SU-DHL-6 (cell line): Measurements from ENCODE around the gene PIGL.
A peak's percentile ranks its signal among the peaks of the same experiment; 100 is the strongest.

Source experiments
- H2AFZ ChIP-seq: fragments of 200-600 bp; sonication (generic); 2 replicates; pipeline ENCODE4 v1.6.1; 2014; ENCODE audit warnings: low read depth, mild to moderate bottlenecking, moderate library complexity, mixed read lengths, antibody characterized with exemption, low read length; ENCODE audit not compliant: severe bottlenecking
- H3F3A ChIP-seq: fragments of 200-600 bp; shearing (Covaris generic); 2 replicates; pipeline ENCODE4 v1.6.0; 2016; ENCODE audit warnings: antibody characterized with exemption, mild to moderate bottlenecking; ENCODE audit not compliant: insufficient read depth
- H3K27ac ChIP-seq: fragments of 200-600 bp; sonication (generic); 2 replicates; pipeline ENCODE4 v1.5.1; 2016; ENCODE audit warnings: low read depth, mild to moderate bottlenecking, low read length, moderate library complexity, mixed read lengths
- H3K27me3 ChIP-seq: fragments of 200-600 bp; sonication (generic), shearing (Covaris generic); 2 replicates; pipeline ENCODE4 v1.6.0; 2014; ENCODE audit warnings: mild to moderate bottlenecking, low read length
- H3K36me3 ChIP-seq: fragments of 200-600 bp; sonication (generic); 2 replicates; pipeline ENCODE4 v1.6.1; 2014; ENCODE audit warnings: mild to moderate bottlenecking, low read length, mixed read lengths
- H3K4me2 ChIP-seq: fragments of 300-600, 200-600 bp; shearing (Covaris generic), sonication (generic); 2 replicates; pipeline ENCODE4 v1.6.0; 2014; ENCODE audit warnings: low read length, low read depth, mild to moderate bottlenecking; ENCODE audit not compliant: poor library complexity, severe bottlenecking
- H3K4me3 ChIP-seq: fragments of 200-600 bp; sonication (generic); 2 replicates; pipeline ENCODE4 v1.5.1; 2014; ENCODE audit warnings: antibody characterized with exemption, low read length, mild to moderate bottlenecking, mixed read lengths; ENCODE audit not compliant: insufficient read depth, poor library complexity, severe bottlenecking
- H3K79me2 ChIP-seq: fragments of 200-600 bp; sonication (generic); 2 replicates; pipeline ENCODE4 v1.6.1; 2014; ENCODE audit warnings: mild to moderate bottlenecking, low read length, moderate library complexity; ENCODE audit not compliant: insufficient read depth
- H3K9ac ChIP-seq: fragments of 200-600 bp; sonication (generic); 2 replicates; pipeline ENCODE4 v1.7.0; 2014; ENCODE audit warnings: mild to moderate bottlenecking, low read length
- H3K9me2 ChIP-seq: fragments of 200-600 bp; sonication (generic); replicated peaks from 2 replicates; pipeline ENCODE4 v1.6.1; 2014; ENCODE audit warnings: low read length; ENCODE audit not compliant: insufficient read depth
- H3K9me3 ChIP-seq: fragments of 200-600 bp; sonication (generic); 2 replicates; pipeline ENCODE4 v1.6.1; 2014; ENCODE audit warnings: low read length, mixed read lengths; ENCODE audit not compliant: insufficient read depth
- H4K20me1 ChIP-seq: fragments of 200-600 bp; sonication (generic); 2 replicates; pipeline ENCODE4 v1.6.1; 2014; ENCODE audit warnings: low read depth, mild to moderate bottlenecking, antibody characterized with exemption, low read length, moderate library complexity, mixed read lengths
- CTCF ChIP-seq: fragments of 200-600 bp; sonication (generic); IDR thresholded peaks from one replicate; pipeline ENCODE4 v1.5.1; 2017; ENCODE audit warnings: antibody characterized with exemption, mild to moderate bottlenecking, low read length, moderate library complexity; ENCODE audit not compliant: insufficient read depth, poor library complexity, severe bottlenecking
- EZH2phosphoT487 ChIP-seq: fragments of 200-600 bp; sonication (generic), shearing (Covaris generic); conservative IDR thresholded peaks from 2 replicates; pipeline ENCODE4 v1.6.1; 2018; ENCODE audit warnings: mild to moderate bottlenecking, antibody characterized with exemption, low read length, moderate library complexity, mixed read lengths

PIGL gene

GRCh38 chr17:16351831-16352230 is 134.8 kb downstream of the PIGL start:
- H3K27ac ChIP-seq, result peak overlapping the region; percentile 50
- no peaks in the 10 kb centered on the region for H4K20me1 ChIP-seq
- H3K4me2 ChIP-seq, result peak overlapping the region; percentile 93
- peaks cover 18% of the 10 kb centered on the region; the same call in 1 of the 2 replicates for H3K36me3 ChIP-seq
- H2AFZ ChIP-seq, result peak overlapping the region; percentile 79
- H3K4me3 ChIP-seq, result peak overlapping the region; percentile 73
- H3K9ac ChIP-seq, result peak overlapping the region; percentile 81
- no peaks in the 10 kb centered on the region for H3K27me3 ChIP-seq
- no peaks in the 10 kb centered on the region for H3K9me3 ChIP-seq
- H3F3A ChIP-seq, result peaks cover 22% of the 10 kb centered on the region
- H3K9me2 ChIP-seq, result no peaks in the 10 kb centered on the region
- H3K79me2 ChIP-seq, result peaks cover 27% of the 10 kb centered on the region
- no peak for TF ChIP-seq EZH2phosphoT487
- TF ChIP-seq CTCF, result no peak

GRCh38 chr17:16352303-16352666 is 135.3 kb downstream of the PIGL start:
- Histone ChIP-seq H3K27me3 (no peaks in the 10 kb centered on the region), H3K9ac (peak overlapping the region; percentile 81), H3K79me2 (peaks cover 27% of the 10 kb centered on the region), H3K27ac (peak overlapping the region; percentile 50), H2AFZ (peak overlapping the region; percentile 79), H3K4me3 (peak overlapping the region; percentile 73), H3K9me2 (no peaks in the 10 kb centered on the region), H3F3A (peaks cover 22% of the 10 kb centered on the region), H3K36me3 (0 out of 2 replicates have a peak, but pooled peaks cover 16% of the 10 kb centered on the region), H4K20me1 (no peaks in the 10 kb centered on the region), H3K9me3 (no peaks in the 10 kb centered on the region), H3K4me2 (peak overlapping the region; percentile 93)
- TF ChIP-seq EZH2phosphoT487 (no peak), CTCF (no peak)

- peak overlapping the region; percentile 93 for H3K4me2 ChIP-seq
- 0 out of 2 replicates have a peak, but pooled peaks cover 11% of the 10 kb centered on the region for H3K36me3 ChIP-seq
- H3K27me3 ChIP-seq, result no peaks in the 10 kb centered on the region
- peak overlapping the region; percentile 81 for H3K9ac ChIP-seq
- TF ChIP-seq EZH2phosphoT487 (no peak), CTCF (no peak)
- H3F3A ChIP-seq, result peaks cover 22% of the 10 kb centered on the region
- no peaks in the 10 kb centered on the region for H3K9me3 ChIP-seq
- H3K79me2 ChIP-seq, result peaks cover 27% of the 10 kb centered on the region
- H2AFZ ChIP-seq, result peak overlapping the region; percentile 79
- no peaks in the 10 kb centered on the region for H4K20me1 ChIP-seq
- peak overlapping the region; percentile 50 for H3K27ac ChIP-seq
- peak overlapping the region; percentile 73 for H3K4me3 ChIP-seq
- no peaks in the 10 kb centered on the region for H3K9me2 ChIP-seq
Observed at GRCh38 chr17:16352667-16353316, 135.8 kb downstream of the PIGL start.
